ENCODE data around the gene EXOC4. TPM values are rescaled to one million over a fixed set of nuclear protein-coding genes. Genes with fewer than 3 reads are reported as not detected.

Gene EXOC4
- total and polyA plus RNA-seq, 2 of the 13 experiments (the other 11 are each of a cell fraction or from before 2014, with no cell fraction given) = 22.5 to 39.0 TPM

- H3K4me3 ChIP-seq (replicated peaks in 1 of 3; ENCODE audit: insufficient read depth in 1 of 3, low read depth in 2 of 3, low read length in 3 of 3) = no peak overlapping the region
- ATAC-seq (no peak), DNase-seq (ENCODE audit: low spot score) (no peak), FAIRE-seq (no peak)
- H3K79me2 ChIP-seq (ENCODE audit: insufficient read depth, low read length) = no peaks in the 10 kb centered on the region
- H3K4me1 ChIP-seq (ENCODE audit: insufficient read depth, low read length) = peaks cover 20% of the 10 kb centered on the region
- TF ChIP-seq PCBP1 (IDR thresholded peaks at IDR 0.05; ENCODE audit: borderline replicate concordance, low read depth, low read length) (no peak), CCDC6 (CRISPR knock-in tag; IDR thresholded peaks at IDR 0.05) (no peak), ZNF333 (CRISPR knock-in tag; IDR thresholded peaks at IDR 0.05; ENCODE audit: borderline replicate concordance) (no peak), KDM1A (CRISPR knock-in tag; IDR thresholded peaks at IDR 0.05) (no peak), NFIC (IDR thresholded peaks at IDR 0.05; ENCODE audit: low read length) (no peak), ZNF44 (CRISPR knock-in tag; IDR thresholded peaks at IDR 0.05) (no peak), U2AF1 (optimal IDR thresholded peaks at IDR 0.05; ENCODE audit: low read depth, low read length) (no peak), IKZF1 (IDR thresholded peaks at IDR 0.05) (no peak), RXRB (CRISPR knock-in tag; IDR thresholded peaks at IDR 0.05; ENCODE audit: borderline replicate concordance) (no peak), HOXA5 (CRISPR knock-in tag; IDR thresholded peaks at IDR 0.05) (no peak), ZNF326 (CRISPR knock-in tag; IDR thresholded peaks at IDR 0.05; ENCODE audit: borderline replicate concordance) (no peak)
- no peaks in the 10 kb centered on the region for H3K36me3 ChIP-seq (replicated peaks in 1 of 2; ENCODE audit: control insufficient read depth in 1 of 2, insufficient read depth in 2 of 2, low read length in 2 of 2)
- no TSS peak for BruUV-seq (replicated peaks)
- H3K9me3 ChIP-seq (ENCODE audit: low read length) = no peaks in the 10 kb centered on the region
- CTCF ChIA-PET (ENCODE audit: low intra/inter-chr PET ratio, low total read pairs) = no interaction called here
- H3K27me3 ChIP-seq (ENCODE audit: control insufficient read depth in 1 of 2, insufficient read depth in 2 of 2, low read length in 2 of 2) = no peaks in the 10 kb centered on the region
- H4K20me1 ChIP-seq (ENCODE audit: insufficient read depth, low read length) = no peaks in the 10 kb centered on the region
- WGBS (ENCODE audit: low lambda C conversion rate) = 93% methylated on average over 3 of the region's 3 CpGs
- H2AFZ ChIP-seq (ENCODE audit: low read length) = no peak overlapping the region
- H3K9ac ChIP-seq (ENCODE audit: insufficient read depth, low read depth, low read length) = no peak overlapping the region
- in situ Hi-C loops (cut with HindIII; ENCODE audit: extremely low pct_ligation_motif_present, low pct_unique_long_range_greater_than_20kb) (no loop called here), intact Hi-C loops (cut with micrococcal nuclease; ENCODE audit: unreplicated experiment) (no loop called here)
- H3K27ac ChIP-seq (ENCODE audit: extremely low read length, insufficient read depth, low read length) = no peak overlapping the region
- no peak overlapping the region for H3K4me2 ChIP-seq (ENCODE audit: low read depth, low read length)
- POLR2A ChIA-PET = no interaction called here
Measured at GRCh38 chr7:133773601-133774000, 520.7 kb downstream of the EXOC4 start.

GRCh38 chr7:133775201-133775600, 522.3 kb downstream of the EXOC4 start:
- Histone ChIP-seq H3K9me3 (ENCODE audit: low read length) (no peaks in the 10 kb centered on the region), H3K4me1 (ENCODE audit: insufficient read depth, low read length) (peaks cover 16% of the 10 kb centered on the region), H3K4me2 (ENCODE audit: low read depth, low read length) (no peak overlapping the region), H3K79me2 (ENCODE audit: insufficient read depth, low read length) (no peaks in the 10 kb centered on the region), H3K36me3 (replicated peaks in 1 of 2; ENCODE audit: control insufficient read depth in 1 of 2, insufficient read depth in 2 of 2, low read length in 2 of 2) (no peaks in the 10 kb centered on the region), H4K20me1 (ENCODE audit: insufficient read depth, low read length) (no peaks in the 10 kb centered on the region), H3K27me3 (ENCODE audit: control insufficient read depth in 1 of 2, insufficient read depth in 2 of 2, low read length in 2 of 2) (no peaks in the 10 kb centered on the region), H3K9ac (ENCODE audit: insufficient read depth, low read depth, low read length) (no peak overlapping the region), H3K27ac (ENCODE audit: extremely low read length, insufficient read depth, low read length) (no peak overlapping the region), H3K4me3 (replicated peaks in 1 of 3; ENCODE audit: insufficient read depth in 1 of 3, low read depth in 2 of 3, low read length in 3 of 3) (no peak overlapping the region), H2AFZ (ENCODE audit: low read length) (no peak overlapping the region)
- no peak for FAIRE-seq
- ATAC-seq = no peak
- POLR2A ChIA-PET = no interaction called here
- BruUV-seq (replicated peaks) = no TSS peak
- 98% methylated on average over 4 of the region's 4 CpGs for WGBS (ENCODE audit: low lambda C conversion rate)
- no peak for DNase-seq (ENCODE audit: low spot score)
- intact Hi-C loops (cut with micrococcal nuclease; ENCODE audit: unreplicated experiment) = no loop called here
- in situ Hi-C loops (cut with HindIII; ENCODE audit: extremely low pct_ligation_motif_present, low pct_unique_long_range_greater_than_20kb) = no loop called here
- CTCF ChIA-PET (ENCODE audit: low intra/inter-chr PET ratio, low total read pairs) = no interaction called here
- TF ChIP-seq EED (CRISPR knock-in tag; IDR thresholded peaks at IDR 0.05) = no peak
- no peak for TF ChIP-seq CREBL2 (CRISPR knock-in tag; IDR thresholded peaks at IDR 0.05; ENCODE audit: borderline replicate concordance)
- TF ChIP-seq ZNF256 (CRISPR knock-in tag; conservative IDR thresholded peaks at IDR 0.05) = no peak
- no peak for TF ChIP-seq ZNF142 (CRISPR knock-in tag; IDR thresholded peaks at IDR 0.05)
- TF ChIP-seq ZNF468 (CRISPR knock-in tag; IDR thresholded peaks at IDR 0.05) = no peak

Measured in HepG2 (cell line).